GM12873 (cell line): ENCODE measurements around the gene NCDN.
A peak's percentile ranks its signal among the peaks of the same experiment; 100 is the strongest.

Source experiments
- CTCF ChIP-seq: IDR thresholded peaks from 2 replicates; pipeline ENCODE4 v1.5.1; 2012; ENCODE audit warnings: low read depth, mild to moderate bottlenecking, moderate library complexity, low read length, control low read depth; ENCODE audit not compliant: insufficient read depth; ENCODE audit errors: missing control alignments

NCDN gene

DNA sequence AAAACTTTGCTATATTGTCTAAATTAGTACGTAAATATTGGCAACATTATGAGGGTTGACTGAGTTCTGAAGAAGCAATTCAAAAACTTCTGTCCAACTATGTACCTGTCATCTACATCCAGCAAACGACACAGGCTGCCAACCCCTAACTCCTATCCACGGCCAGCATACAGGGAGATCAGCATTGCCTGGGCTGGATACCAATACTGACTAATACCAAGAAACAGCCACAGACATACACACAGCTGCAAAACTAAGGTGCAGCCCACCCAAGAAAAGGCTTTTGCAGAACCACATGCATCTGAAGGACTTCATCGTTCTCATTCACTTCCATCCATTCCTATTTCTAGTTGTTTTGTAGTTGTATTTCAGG is 2.4 kb upstream of the NCDN start:
- no peak for TF ChIP-seq CTCF

GRCh38 chr1:35555601-35556477 is 1.8 kb upstream of the NCDN start:
- no peak for TF ChIP-seq CTCF

- TF ChIP-seq CTCF: no peak
Measured at GRCh38 chr1:35556484-35557117, 998 bp upstream of the NCDN start.

GRCh38 chr1:35557118-35557610 is 435 bp upstream of the NCDN start, which contains the start of gene KIAA0319L:
KIAA0319L (minus strand) TSS chr1:35557403; CDS start chr1:35554491, 2,912 bp downstream.
- TF ChIP-seq CTCF: no peak

DNA sequence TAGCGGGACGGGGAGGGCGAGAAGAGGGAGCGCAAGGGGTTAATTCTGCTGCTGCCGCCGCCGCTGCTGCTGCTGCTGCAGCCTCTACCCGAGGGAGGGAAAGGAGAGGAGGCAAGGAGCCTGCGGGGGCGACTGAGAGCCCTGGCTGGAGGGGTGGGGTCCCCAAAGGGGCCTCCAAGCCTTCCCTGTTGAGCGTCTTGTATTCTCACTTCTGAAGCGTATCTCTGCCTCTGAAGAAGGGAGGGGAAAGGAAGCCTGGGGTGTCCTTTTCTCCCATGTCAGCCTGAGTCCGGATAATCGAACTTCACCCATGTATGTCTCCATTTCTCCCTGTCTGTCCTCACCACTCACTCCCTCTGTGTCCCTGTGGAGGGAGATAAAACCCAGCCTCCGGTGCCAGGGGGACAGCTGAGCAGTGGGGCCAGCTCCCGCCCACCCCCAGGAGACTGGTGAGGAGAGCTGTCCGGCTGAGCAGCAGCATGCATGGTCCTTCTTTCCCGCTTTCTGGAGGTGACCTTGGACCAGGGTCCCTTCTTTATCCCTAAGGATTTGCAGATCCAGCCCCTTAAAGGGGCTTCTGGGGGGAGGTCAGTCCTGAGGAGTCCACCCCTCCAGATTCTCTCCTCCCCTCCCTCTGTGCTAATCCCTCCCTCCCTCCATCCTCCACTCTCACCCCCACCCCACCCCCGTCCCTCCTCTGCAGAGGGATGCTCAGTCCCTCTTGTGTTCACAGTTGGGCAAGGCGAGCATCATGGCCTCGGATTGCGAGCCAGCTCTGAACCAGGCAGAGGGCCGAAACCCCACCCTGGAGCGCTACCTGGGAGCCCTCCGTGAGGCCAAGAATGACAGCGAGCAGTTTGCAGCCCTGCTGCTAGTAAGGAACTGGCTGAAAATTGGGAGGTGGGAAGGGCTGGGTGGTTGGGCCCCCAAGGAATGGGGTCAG is 1.0 kb downstream of the NCDN start:
- peak; percentile 3 for TF ChIP-seq CTCF

GRCh38 chr1:35559317-35559944 is 1.8 kb downstream of the NCDN start:
- TF ChIP-seq CTCF: no peak
